Measurements from ENCODE around the gene ZNF500.

ZNF500 gene

DNA sequence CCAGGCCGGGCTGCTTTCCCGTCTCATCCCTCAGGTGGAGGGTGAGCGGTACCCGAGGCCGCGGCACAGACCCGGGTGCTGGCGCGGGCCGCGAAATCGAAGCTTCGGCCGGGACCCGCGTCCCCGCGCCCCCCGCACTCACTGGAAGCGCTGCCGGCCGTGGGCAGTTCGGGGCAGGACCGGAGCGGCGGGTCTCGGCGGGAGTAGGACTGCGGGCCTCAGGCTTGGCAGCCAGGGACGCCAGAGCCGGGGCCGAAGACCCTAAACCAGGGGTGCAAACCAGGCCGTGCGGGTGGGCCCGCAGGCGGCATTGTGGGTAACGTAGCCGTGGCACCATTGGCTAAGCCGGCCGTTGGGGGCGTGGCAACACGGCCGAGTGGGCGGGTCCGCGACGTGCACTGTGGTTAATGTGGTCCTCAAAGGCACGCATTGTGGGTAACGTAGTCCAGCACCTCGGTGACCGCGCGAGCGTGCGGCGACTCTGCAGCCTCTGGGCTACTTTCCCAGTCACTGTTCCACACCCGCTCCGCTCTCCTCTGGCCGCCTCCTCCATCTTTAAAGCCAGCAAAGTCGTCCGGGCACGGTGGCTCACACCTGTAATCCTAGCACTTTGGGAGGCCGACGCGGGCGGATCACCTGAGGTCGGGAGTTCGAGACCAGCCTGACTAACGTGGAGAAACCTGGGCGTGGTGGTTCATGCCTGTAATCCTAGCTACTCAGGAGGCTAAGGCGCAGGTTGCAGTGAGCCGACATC, at the start of gene ZNF500:
TSS of gene ZNF500 (minus strand) at position 288 of the 754 bp plus-strand sequence. CDS start 1,184 bp downstream, outside the sequence.
- Histone ChIP-seq H3K36me3 (peaks cover 14 to 35% (median 19%) of the 10 kb centered on the region in 3 donors), H3K9me3 (no peaks in the 10 kb centered on the region), H3K4me3 (peak within 1 kb of the TSS; percentile 69 to 95), H3K27ac (peak within 1 kb of the TSS; percentile 85 to 88), H3K27me3 (no peaks in the 10 kb centered on the region), H3K4me1 (peaks cover 0 to 37% (median 25%) of the 10 kb centered on the region in 4 donors)
- DNase-seq, result peak; percentile 98 to 99
- TF ChIP-seq, protein P1, sequence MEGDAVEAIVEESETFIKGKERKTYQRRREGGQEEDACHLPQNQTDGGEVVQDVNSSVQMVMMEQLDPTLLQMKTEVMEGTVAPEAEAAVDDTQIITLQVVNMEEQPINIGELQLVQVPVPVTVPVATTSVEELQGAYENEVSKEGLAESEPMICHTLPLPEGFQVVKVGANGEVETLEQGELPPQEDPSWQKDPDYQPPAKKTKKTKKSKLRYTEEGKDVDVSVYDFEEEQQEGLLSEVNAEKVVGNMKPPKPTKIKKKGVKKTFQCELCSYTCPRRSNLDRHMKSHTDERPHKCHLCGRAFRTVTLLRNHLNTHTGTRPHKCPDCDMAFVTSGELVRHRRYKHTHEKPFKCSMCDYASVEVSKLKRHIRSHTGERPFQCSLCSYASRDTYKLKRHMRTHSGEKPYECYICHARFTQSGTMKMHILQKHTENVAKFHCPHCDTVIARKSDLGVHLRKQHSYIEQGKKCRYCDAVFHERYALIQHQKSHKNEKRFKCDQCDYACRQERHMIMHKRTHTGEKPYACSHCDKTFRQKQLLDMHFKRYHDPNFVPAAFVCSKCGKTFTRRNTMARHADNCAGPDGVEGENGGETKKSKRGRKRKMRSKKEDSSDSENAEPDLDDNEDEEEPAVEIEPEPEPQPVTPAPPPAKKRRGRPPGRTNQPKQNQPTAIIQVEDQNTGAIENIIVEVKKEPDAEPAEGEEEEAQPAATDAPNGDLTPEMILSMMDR (IDR thresholded peaks at IDR 0.05), result no peak
- intact Hi-C loops (cut with DNase I; ENCODE audit: low total_unique reads), result loop anchor here (5.0 kb wide), 1 partner anchor 80 kb away; the partner anchor contains the start of genes GLYR1 and UBN1

DNA sequence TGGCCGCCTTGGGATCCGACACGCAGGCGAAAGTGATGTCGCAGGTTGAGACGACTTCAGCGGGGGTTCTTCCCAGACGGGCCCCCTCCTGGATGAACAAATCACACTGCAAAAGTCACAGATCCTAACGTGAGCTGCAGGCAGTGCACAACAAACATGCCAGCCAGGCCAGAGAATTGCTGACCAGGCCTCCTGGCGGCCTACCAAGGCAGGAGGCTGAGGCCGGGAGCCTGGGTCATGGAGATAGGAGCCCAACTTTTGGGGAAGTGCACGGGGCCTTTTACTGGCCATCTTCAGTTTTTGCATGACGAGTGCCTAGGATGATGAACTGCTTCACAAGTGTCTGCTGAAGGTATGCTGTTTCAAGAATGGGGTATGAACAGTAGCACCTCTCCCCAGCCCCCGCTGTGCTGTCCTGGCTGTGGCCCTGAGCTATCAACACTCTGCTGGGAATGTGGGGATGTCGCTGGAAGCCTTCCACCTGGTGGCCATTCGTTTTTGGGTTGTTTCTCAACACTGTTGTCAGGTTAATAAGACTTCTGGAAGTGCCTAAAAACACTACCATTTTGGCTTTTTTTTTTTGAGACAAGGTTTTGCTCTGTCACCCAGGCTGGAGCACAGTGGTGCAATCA, 47.7 kb upstream of the ZNF500 start:
- TF ChIP-seq, protein P1 (IDR thresholded peaks at IDR 0.05), result no peak
- DNase-seq, result no peak
- H3K36me3 ChIP-seq, result peaks cover 60 to 100% (median 93%) of the 10 kb centered on the region in 3 donors
- H3K4me1 ChIP-seq, result no peaks in the 10 kb centered on the region
- no peak overlapping the region for H3K27ac ChIP-seq
- intact Hi-C loops (cut with DNase I; ENCODE audit: low total_unique reads), result no loop called here
- H3K4me3 ChIP-seq, result no peak overlapping the region
- H3K9me3 ChIP-seq, result no peaks in the 10 kb centered on the region
- H3K27me3 ChIP-seq, result no peaks in the 10 kb centered on the region

DNA sequence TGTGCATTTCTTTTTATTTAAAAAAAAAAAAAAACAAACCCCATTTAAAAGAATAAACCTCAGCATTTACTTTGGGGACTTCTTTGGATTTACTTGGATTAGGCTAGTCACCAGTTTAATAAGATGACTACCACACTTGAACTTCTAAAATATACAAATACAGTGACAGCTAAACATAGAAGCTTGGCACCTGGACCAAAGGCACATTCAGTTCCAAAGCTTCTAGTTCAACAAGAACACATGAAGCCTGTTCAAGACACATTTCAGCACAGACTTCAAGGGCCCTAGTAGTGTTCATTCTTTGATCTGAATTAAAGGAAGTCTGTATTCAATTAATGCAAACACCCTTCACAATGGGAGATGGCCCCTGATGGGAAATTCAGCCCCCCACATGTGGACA, 47.1 kb upstream of the ZNF500 start:
- Histone ChIP-seq H3K9me3 (no peaks in the 10 kb centered on the region), H3K27ac (no peak overlapping the region), H3K36me3 (peaks cover 63 to 100% (median 93%) of the 10 kb centered on the region in 3 donors), H3K4me1 (no peaks in the 10 kb centered on the region), H3K4me3 (no peak overlapping the region), H3K27me3 (no peaks in the 10 kb centered on the region)
- TF ChIP-seq, protein P1 (IDR thresholded peaks at IDR 0.05), result no peak
- DNase-seq, result no peak
- intact Hi-C loops (cut with DNase I; ENCODE audit: low total_unique reads), result no loop called here

DNA sequence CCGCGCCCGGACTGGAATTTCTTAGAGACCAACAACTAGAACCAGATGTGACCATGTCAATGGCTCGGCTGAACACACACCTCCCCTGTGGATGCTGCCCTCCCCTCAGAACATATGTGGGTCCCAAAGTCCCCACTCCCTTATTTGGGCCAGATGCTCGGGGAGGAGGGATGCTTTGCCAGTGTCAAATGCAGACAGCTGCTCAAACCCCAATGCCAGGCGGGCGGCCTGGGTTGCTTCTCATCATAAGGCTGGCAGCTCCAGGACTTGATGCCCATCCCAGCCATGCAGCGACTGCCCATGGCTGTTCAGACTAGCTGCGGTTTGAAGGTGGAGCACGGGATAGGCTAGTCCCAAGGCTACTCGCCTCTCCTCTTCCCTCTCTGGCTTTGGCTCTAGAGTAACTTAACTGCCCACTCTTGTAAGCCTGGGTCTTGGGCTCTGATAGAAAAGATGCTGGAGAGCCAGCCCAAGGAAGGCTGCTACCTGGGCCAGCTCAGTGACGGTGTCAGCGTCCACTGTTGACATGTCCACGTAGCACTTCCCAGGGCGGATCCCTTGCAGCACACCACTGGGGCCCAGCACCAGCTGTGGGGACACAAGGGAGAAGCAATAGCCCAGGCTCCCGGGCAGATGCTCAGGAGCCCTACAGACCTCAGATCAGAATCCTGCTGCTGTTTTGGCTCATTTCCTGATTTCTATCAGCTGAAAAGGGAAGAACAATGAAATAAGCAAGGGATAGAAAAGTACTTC, 46.5 kb upstream of the ZNF500 start:
- H3K27ac ChIP-seq, result no peak overlapping the region
- intact Hi-C loops (cut with DNase I; ENCODE audit: low total_unique reads), result no loop called here
- H3K4me1 ChIP-seq, result no peaks in the 10 kb centered on the region
- peaks cover 68 to 100% (median 93%) of the 10 kb centered on the region in 3 donors for H3K36me3 ChIP-seq
- DNase-seq, result no peak
- H3K27me3 ChIP-seq, result no peaks in the 10 kb centered on the region
- no peaks in the 10 kb centered on the region for H3K9me3 ChIP-seq
- TF ChIP-seq, protein P1 (IDR thresholded peaks at IDR 0.05), result no peak
- H3K4me3 ChIP-seq, result no peak overlapping the region

DNA sequence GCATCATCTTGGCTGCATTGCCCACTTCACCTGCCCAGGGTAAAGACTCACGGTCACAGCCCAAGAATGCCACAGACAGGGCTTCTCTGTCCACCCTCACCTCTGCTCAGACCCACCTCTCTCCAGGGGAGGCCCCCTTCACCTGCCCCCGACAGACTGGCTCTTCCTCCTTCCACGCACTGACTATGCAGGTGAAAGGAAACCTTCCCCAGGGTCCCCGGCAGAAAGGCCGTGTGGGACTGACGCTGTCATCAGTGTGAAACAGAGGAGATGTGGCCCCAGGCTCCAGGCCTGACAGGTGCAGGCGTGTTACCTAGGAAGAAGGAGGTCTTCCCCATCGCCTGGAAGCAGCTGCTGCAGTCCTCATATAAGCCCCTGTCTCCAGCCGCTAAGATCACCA, 44.8 kb upstream of the ZNF500 start:
- intact Hi-C loops (cut with DNase I; ENCODE audit: low total_unique reads), result no loop called here
- Histone ChIP-seq H3K36me3 (peaks cover 65 to 99% (median 86%) of the 10 kb centered on the region in 3 donors), H3K9me3 (no peaks in the 10 kb centered on the region), H3K4me3 (no peak overlapping the region), H3K27me3 (no peaks in the 10 kb centered on the region), H3K27ac (no peak overlapping the region), H3K4me1 (no peaks in the 10 kb centered on the region)
- no peak for DNase-seq
- TF ChIP-seq, protein P1 (IDR thresholded peaks at IDR 0.05), result no peak

All from tibial artery (tissue), 4 donors.